ENCODE measurements around the gene TBC1D5. TPM values are rescaled to one million over a fixed set of nuclear protein-coding genes. Genes with fewer than 3 reads are reported as not detected.
"Not testable (repeated sequence)": the region's sequence is repeated elsewhere in the genome, so short reads cannot be mapped to it uniquely, and the experiment has no call there.

TBC1D5 gene
- total RNA-seq, 1 experiment from 2014 or later: 33.9 TPM

GRCh38 chr3:17707813-17708543, 34.5 kb downstream of the TBC1D5 start:
- ChIA-PET CTCF (no interaction called here), RAD21 (ENCODE audit: low non-redundant PET in 1 of 2, low total read pairs in 2 of 2, uncharacterized antibody in 2 of 2, unreplicated experiment in 2 of 2) (no interaction called here), POLR2A (interaction anchor here (0.6 kb wide), 1 partner anchor 97 kb away, joined by 3 read pairs; no protein-coding TSS in a partner anchor)
- peaks cover 34% of the 10 kb centered on the region for H3K79me2 ChIP-seq (ENCODE audit: insufficient read depth, low read length)
- H3K4me2 ChIP-seq (ENCODE audit: low read length): no peak overlapping the region
- BruUV-seq (replicated peaks): no TSS peak
- H3K9me3 ChIP-seq (ENCODE audit: control insufficient read depth in 1 of 2, insufficient read depth in 1 of 2, low read depth in 1 of 2, low read length in 2 of 2): no peaks in the 10 kb centered on the region
- intact Hi-C loops (cut with micrococcal nuclease): no loop called here
- DNase-seq (ENCODE audit: low read depth, low spot score) (no peak), ATAC-seq (no peak)
- no peaks in the 10 kb centered on the region for H3K27me3 ChIP-seq (ENCODE audit: insufficient read depth, low read length)
- no peak overlapping the region for H3K27ac ChIP-seq (ENCODE audit: low read depth, low read length)
- H4K20me1 ChIP-seq (ENCODE audit: insufficient read depth): no peaks in the 10 kb centered on the region
- no peak overlapping the region for H3K9ac ChIP-seq (ENCODE audit: low read length)
- no peak overlapping the region for H2AFZ ChIP-seq (ENCODE audit: low read depth, low read length, poor library complexity, severe bottlenecking)
- no peak for TF ChIP-seq CBX3 (IDR thresholded peaks at IDR 0.05; ENCODE audit: low read depth)
- TF ChIP-seq CTCF (IDR thresholded peaks at IDR 0.05 in 2 of 3, conservative IDR thresholded peaks at IDR 0.05 in 1 of 3; ENCODE audit: borderline replicate concordance in 1 of 3, insufficient read depth in 1 of 3, low read depth in 2 of 3, low read length in 2 of 3): no peak
- TF ChIP-seq ZNF274 (IDR thresholded peaks at IDR 0.05; ENCODE audit: low read depth, low read length): no peak
- no peaks in the 10 kb centered on the region for H3K9me2 ChIP-seq (ENCODE audit: insufficient read depth)
- H3K4me1 ChIP-seq (ENCODE audit: control insufficient read depth in 1 of 2, insufficient read depth in 2 of 2, low read length in 2 of 2): no peaks in the 10 kb centered on the region
- H3K36me3 ChIP-seq (ENCODE audit: control insufficient read depth in 1 of 2, insufficient read depth in 2 of 2, low read length in 2 of 2): no peaks in the 10 kb centered on the region
- no peak overlapping the region for H3K4me3 ChIP-seq (replicated peaks in 1 of 2; ENCODE audit: low read depth in 1 of 2, low read length in 2 of 2)

- H4K20me1 ChIP-seq (ENCODE audit: insufficient read depth); H3K9me3 ChIP-seq (ENCODE audit: control insufficient read depth in 1 of 2, insufficient read depth in 1 of 2, low read depth in 1 of 2, low read length in 2 of 2); POLR2A ChIA-PET; H3K9ac ChIP-seq (ENCODE audit: low read length); ATAC-seq; H3K4me3 ChIP-seq (replicated peaks in 1 of 2; ENCODE audit: low read depth in 1 of 2, low read length in 2 of 2); DNase-seq (ENCODE audit: low read depth, low spot score); H3K36me3 ChIP-seq (ENCODE audit: control insufficient read depth in 1 of 2, insufficient read depth in 2 of 2, low read length in 2 of 2); H3K9me2 ChIP-seq (ENCODE audit: insufficient read depth); intact Hi-C loops (cut with micrococcal nuclease); H3K4me1 ChIP-seq (ENCODE audit: control insufficient read depth in 1 of 2, insufficient read depth in 2 of 2, low read length in 2 of 2); RAD21 ChIA-PET (ENCODE audit: low non-redundant PET in 1 of 2, low total read pairs in 2 of 2, uncharacterized antibody in 2 of 2, unreplicated experiment in 2 of 2); BruUV-seq (replicated peaks); H3K27ac ChIP-seq (ENCODE audit: low read depth, low read length); H3K4me2 ChIP-seq (ENCODE audit: low read length); CTCF ChIA-PET; H2AFZ ChIP-seq (ENCODE audit: low read depth, low read length, poor library complexity, severe bottlenecking); H3K27me3 ChIP-seq (ENCODE audit: insufficient read depth, low read length): not testable (repeated sequence)
- H3K79me2 ChIP-seq (ENCODE audit: insufficient read depth, low read length): peaks cover 28% of the 10 kb centered on the region
These were observed 36.4 kb downstream of the TBC1D5 start for GRCh38 chr3:17705991-17706390.

- H3K4me1 ChIP-seq (ENCODE audit: control insufficient read depth in 1 of 2, insufficient read depth in 2 of 2, low read length in 2 of 2); H3K4me2 ChIP-seq (ENCODE audit: low read length); H4K20me1 ChIP-seq (ENCODE audit: insufficient read depth); POLR2A ChIA-PET; RAD21 ChIA-PET (ENCODE audit: low non-redundant PET in 1 of 2, low total read pairs in 2 of 2, uncharacterized antibody in 2 of 2, unreplicated experiment in 2 of 2); BruUV-seq (replicated peaks); H3K36me3 ChIP-seq (ENCODE audit: control insufficient read depth in 1 of 2, insufficient read depth in 2 of 2, low read length in 2 of 2); H3K27ac ChIP-seq (ENCODE audit: low read depth, low read length); ATAC-seq; H3K9ac ChIP-seq (ENCODE audit: low read length); intact Hi-C loops (cut with micrococcal nuclease); H2AFZ ChIP-seq (ENCODE audit: low read depth, low read length, poor library complexity, severe bottlenecking); H3K9me3 ChIP-seq (ENCODE audit: control insufficient read depth in 1 of 2, insufficient read depth in 1 of 2, low read depth in 1 of 2, low read length in 2 of 2); DNase-seq (ENCODE audit: low read depth, low spot score); CTCF ChIA-PET; H3K4me3 ChIP-seq (replicated peaks in 1 of 2; ENCODE audit: low read depth in 1 of 2, low read length in 2 of 2); H3K27me3 ChIP-seq (ENCODE audit: insufficient read depth, low read length); H3K9me2 ChIP-seq (ENCODE audit: insufficient read depth): not testable (repeated sequence)
- peaks cover 14% of the 10 kb centered on the region for H3K79me2 ChIP-seq (ENCODE audit: insufficient read depth, low read length)
These were observed 42.6 kb downstream of the TBC1D5 start for GRCh38 chr3:17699815-17700214.

DNA sequence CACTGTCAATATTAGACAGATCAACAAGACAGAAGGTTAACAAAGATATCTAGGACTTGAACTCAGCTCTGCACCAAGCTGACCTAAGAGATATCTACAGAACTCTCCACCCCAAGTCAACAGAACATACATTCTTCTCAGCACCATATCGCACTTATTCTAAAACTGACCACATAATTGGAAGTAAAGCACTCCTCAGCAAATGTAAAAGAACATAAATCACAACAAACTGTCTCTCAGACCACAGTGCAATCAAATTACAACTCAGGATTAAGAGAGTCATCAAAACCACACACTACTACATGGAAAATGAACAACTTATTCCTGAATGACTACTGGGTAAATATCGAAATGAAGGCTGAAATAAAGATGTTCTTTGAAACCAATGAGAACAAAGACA, 46.8 kb downstream of the TBC1D5 start:
- H3K36me3 ChIP-seq (ENCODE audit: control insufficient read depth in 1 of 2, insufficient read depth in 2 of 2, low read length in 2 of 2); H3K4me2 ChIP-seq (ENCODE audit: low read length); POLR2A ChIA-PET; H2AFZ ChIP-seq (ENCODE audit: low read depth, low read length, poor library complexity, severe bottlenecking); RAD21 ChIA-PET (ENCODE audit: low non-redundant PET in 1 of 2, low total read pairs in 2 of 2, uncharacterized antibody in 2 of 2, unreplicated experiment in 2 of 2); H3K27me3 ChIP-seq (ENCODE audit: insufficient read depth, low read length); DNase-seq (ENCODE audit: low read depth, low spot score); ATAC-seq; CTCF ChIA-PET; H3K9ac ChIP-seq (ENCODE audit: low read length); H3K9me2 ChIP-seq (ENCODE audit: insufficient read depth); H3K9me3 ChIP-seq (ENCODE audit: control insufficient read depth in 1 of 2, insufficient read depth in 1 of 2, low read depth in 1 of 2, low read length in 2 of 2); H4K20me1 ChIP-seq (ENCODE audit: insufficient read depth); BruUV-seq (replicated peaks); H3K4me3 ChIP-seq (replicated peaks in 1 of 2; ENCODE audit: low read depth in 1 of 2, low read length in 2 of 2); intact Hi-C loops (cut with micrococcal nuclease); H3K27ac ChIP-seq (ENCODE audit: low read depth, low read length): not testable (repeated sequence)
- Histone ChIP-seq H3K4me1 (ENCODE audit: control insufficient read depth in 1 of 2, insufficient read depth in 2 of 2, low read length in 2 of 2) (peaks cover 3 to 13% of the 10 kb centered on the region in 2 experiments; a peak in 3 of 4 replicates), H3K79me2 (ENCODE audit: insufficient read depth, low read length) (peaks cover 32% of the 10 kb centered on the region)

Data from HCT116 (cell line).